Measurements from ENCODE around the gene MEIS2. TPM values are rescaled to one million over a fixed set of nuclear protein-coding genes. Genes with fewer than 3 reads are reported as not detected.

Gene MEIS2
- total and polyA plus RNA-seq, 2 donors (not counting 3 experiments of a cell fraction or from before 2014, with no cell fraction given): 22.5 to 26.2 TPM

DNA sequence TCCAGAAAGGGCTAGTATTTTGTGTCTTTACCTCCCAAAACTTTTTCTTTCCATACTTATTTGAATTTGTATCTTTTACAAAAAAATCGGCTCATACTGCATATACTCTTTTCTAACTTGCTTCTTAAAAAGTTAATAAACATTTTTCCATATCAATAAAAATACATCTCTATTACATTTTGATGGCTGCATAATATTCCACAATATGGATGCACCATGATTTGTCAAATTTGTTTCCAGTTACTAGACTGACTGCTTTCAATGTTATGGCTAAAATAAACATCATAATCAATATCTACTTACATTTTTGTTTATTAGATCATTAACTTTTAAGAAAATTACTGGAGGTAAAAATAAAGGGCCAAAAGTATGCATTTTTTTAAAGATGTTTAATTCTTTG, 121.7 kb downstream of the MEIS2 start:
- Histone ChIP-seq H3K4me3 (replicated peaks in 1 of 3; ENCODE audit: insufficient read depth in 1 of 3, low read depth in 1 of 3, low read length in 3 of 3) (no peak overlapping the region), H3K27ac (ENCODE audit: insufficient read depth, low read depth, low read length) (no peak overlapping the region), H3K9ac (replicated peaks; ENCODE audit: extremely low read depth, insufficient read depth, low read length) (no peak overlapping the region), H3K9me3 (replicated peaks; ENCODE audit: control insufficient read depth, insufficient read depth, low read length) (no peaks in the 10 kb centered on the region), H3K4me2 (ENCODE audit: insufficient read depth, low read length) (no peak overlapping the region), H3K36me3 (ENCODE audit: control insufficient read depth in 2 of 2, extremely low read depth in 1 of 2, insufficient read depth in 2 of 2, low read length in 2 of 2) (no peaks in the 10 kb centered on the region), H4K20me1 (replicated peaks; ENCODE audit: control insufficient read depth, extremely low read depth, insufficient read depth, low read length) (no peaks in the 10 kb centered on the region), H3K27me3 (ENCODE audit: control insufficient read depth in 2 of 2, insufficient read depth in 2 of 2, low read length in 2 of 2) (no peaks in the 10 kb centered on the region), H3K79me2 (ENCODE audit: control insufficient read depth, insufficient read depth, low read length) (no peaks in the 10 kb centered on the region), H2AFZ (ENCODE audit: low read depth, low read length) (no peak overlapping the region), H3K9me1 (replicated peaks; ENCODE audit: control insufficient read depth, extremely low read depth, insufficient read depth, low read length) (no peaks in the 10 kb centered on the region), H3K4me1 (ENCODE audit: control insufficient read depth, extremely low read depth, insufficient read depth, low read length) (no peaks in the 10 kb centered on the region)
- POLR2A ChIA-PET: no interaction called here
- intact Hi-C loops (cut with micrococcal nuclease): no loop called here
- dilution Hi-C loops (cut with MboI; ENCODE audit: extremely low pct_ligation_motif_present, low sequenced_read_pairs): no loop called here
- no peak for DNase-seq (ENCODE audit: low read depth, low spot score)
- CTCF ChIA-PET: no interaction called here
- no peak for FAIRE-seq
- no TSS peak for BruUV-seq (replicated peaks)
- TF ChIP-seq MYC (IDR thresholded peaks at IDR 0.05; ENCODE audit: low read depth, low read length) (no peak), POLR2A (IDR thresholded peaks at IDR 0.05; ENCODE audit: low read depth, low read length) (no peak), EZH2 (IDR thresholded peaks at IDR 0.05; ENCODE audit: borderline replicate concordance, low read depth, low read length, severe bottlenecking) (no peak), FOS (IDR thresholded peaks at IDR 0.05; ENCODE audit: borderline replicate concordance, insufficient read depth, low read length) (no peak), CTCF (IDR thresholded peaks at IDR 0.05; ENCODE audit: extremely low read depth in 1 of 2, insufficient read depth in 1 of 2, low read depth in 1 of 2, low read length in 2 of 2) (no peak), GATA2 (IDR thresholded peaks at IDR 0.05; ENCODE audit: insufficient read depth, insufficient read length, low read depth, low read length) (no peak), POLR2AphosphoS5 (IDR thresholded peaks at IDR 0.05; ENCODE audit: insufficient read depth, low read depth, low read length) (no peak), JUN (IDR thresholded peaks at IDR 0.05; ENCODE audit: borderline replicate concordance, insufficient read depth, insufficient read length, low read depth) (no peak)
- TF ChIP-seq, protein P1, sequence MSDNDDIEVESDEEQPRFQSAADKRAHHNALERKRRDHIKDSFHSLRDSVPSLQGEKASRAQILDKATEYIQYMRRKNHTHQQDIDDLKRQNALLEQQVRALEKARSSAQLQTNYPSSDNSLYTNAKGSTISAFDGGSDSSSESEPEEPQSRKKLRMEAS (IDR thresholded peaks at IDR 0.05; ENCODE audit: insufficient read depth, insufficient read length): no peak
